Activated T-cell treated with anti-CD3 and anti-CD28 coated beads, Interleukin-2, amount 50 U/mL, for 48 hours (primary cell): ENCODE results near the gene HCN4.
"Not testable (repeated sequence)": the region's sequence is repeated elsewhere in the genome, so short reads cannot be mapped to it uniquely, and the experiment has no call there.

Experiments used
- DNase-seq, 2 experiments: peaks; one replicate each; pipeline ENCODE4 v3.0.0-alpha.2; 2020

The HCN4 gene

GRCh38 chr15:73368301-73369136 is at the start of gene HCN4:
Gene HCN4, minus strand, starts transcription at chr15:73368958. Its CDS starts 688 bp downstream, at chr15:73368270.
- no peak for DNase-seq

DNA sequence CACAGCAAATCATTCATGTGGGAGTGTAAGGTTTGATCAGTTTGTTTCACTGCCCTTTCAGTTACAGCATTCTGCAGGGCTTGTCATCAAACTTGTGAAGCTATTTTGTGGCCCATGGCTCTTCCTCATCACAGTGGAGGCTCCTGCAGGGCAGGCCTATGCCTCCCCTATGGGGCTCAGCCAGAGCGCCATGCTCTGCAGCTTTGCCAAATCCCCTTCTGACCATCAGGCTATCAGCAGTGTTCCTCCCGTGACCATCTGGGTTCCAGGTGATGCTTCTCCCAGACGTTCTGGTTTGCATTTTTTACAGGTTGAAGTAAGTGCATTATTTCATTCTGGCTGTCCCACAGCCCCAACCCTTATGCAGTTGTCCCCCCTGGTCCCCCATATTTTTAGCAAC is 46.1 kb upstream of the HCN4 start:
- no peak for DNase-seq

- DNase-seq: no peak
Measured at GRCh38 chr15:73403171-73403570, 34.4 kb upstream of the HCN4 start.

DNA sequence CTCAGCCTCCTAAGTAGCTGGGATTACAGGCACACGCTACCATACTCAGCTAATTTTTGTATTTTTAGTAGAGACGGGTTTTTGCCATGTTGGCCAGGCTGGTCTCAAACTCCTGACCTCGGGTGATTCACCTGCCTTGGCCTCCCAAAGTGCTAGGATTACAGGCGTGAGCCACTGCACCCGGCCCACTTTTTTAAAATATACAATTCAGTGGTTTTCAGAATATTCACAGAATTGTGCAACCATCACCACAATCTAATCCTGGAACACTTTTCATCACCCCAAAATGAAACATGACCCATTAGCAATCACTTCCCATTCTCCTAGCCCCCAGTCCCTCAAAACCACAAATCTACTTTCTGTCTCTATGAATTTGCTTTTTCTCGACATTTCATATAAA is 31.5 kb upstream of the HCN4 start:
- not testable (repeated sequence) for DNase-seq

GRCh38 chr15:73398861-73399260 is 30.1 kb upstream of the HCN4 start:
- no peak for DNase-seq

GRCh38 chr15:73397461-73397860 is 28.7 kb upstream of the HCN4 start:
- DNase-seq: no peak

DNA sequence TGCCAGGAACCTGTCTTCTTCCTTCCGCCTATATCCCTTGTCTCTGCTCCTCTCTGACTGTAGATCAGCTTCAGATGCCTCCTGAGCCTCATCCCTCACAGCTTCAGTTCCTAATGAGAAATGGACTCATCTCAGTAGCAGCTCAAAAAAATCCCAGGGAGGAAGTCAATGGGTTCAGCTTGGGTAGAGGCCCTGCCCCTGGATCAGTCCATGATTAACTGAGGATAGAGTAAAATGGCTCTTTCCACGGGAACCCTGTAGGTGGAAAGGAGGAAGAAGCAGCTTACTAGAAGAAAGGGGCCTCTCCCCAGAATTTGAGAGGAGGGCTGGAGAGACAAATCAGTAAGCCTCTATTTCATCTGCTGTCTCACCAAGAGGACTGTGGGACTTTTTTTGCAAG is 26.9 kb upstream of the HCN4 start:
- DNase-seq: no peak

- no peak for DNase-seq
Measured at GRCh38 chr15:73394782-73395181, 26.0 kb upstream of the HCN4 start.

DNA sequence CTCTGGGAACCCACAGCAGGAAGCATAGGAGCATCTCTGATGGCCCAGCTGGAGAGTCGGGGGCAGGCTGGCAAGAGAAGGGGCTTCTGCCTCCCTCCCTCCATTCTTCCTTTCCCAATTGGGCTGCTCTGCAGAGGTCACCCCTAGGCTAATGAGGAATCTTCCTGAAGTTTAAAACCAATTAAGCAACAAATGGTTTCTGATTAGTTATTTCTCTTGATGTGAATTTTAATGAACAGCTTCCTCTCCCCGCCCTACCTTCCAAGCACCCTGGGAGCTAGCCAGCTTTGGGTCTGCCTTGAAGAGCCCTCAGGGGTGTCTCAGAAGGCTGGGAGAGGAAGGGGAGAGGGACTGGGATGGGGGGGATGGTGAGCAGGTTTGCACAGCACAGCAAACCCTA is 24.6 kb upstream of the HCN4 start:
- no peak for DNase-seq

DNA sequence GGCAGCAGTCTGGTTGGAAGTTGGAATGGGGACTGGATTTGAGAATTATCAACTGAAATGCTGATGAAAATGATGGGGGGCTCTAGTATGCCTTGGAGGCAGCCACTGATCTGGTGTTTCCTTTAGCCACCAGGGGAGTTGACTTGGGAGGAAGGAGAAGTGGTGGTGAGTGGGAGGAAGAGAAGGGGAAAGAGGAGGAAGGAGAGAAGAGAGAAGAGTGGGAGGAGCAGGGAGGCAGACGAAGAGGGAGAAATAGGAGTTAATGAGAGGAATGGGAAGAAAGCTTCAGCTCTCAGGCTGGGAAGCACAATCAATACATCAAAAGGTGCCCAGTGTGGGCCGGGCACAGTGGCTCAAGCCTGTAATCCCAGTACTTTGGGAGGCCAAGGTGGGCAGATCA is 23.3 kb upstream of the HCN4 start:
- DNase-seq: no peak

DNA sequence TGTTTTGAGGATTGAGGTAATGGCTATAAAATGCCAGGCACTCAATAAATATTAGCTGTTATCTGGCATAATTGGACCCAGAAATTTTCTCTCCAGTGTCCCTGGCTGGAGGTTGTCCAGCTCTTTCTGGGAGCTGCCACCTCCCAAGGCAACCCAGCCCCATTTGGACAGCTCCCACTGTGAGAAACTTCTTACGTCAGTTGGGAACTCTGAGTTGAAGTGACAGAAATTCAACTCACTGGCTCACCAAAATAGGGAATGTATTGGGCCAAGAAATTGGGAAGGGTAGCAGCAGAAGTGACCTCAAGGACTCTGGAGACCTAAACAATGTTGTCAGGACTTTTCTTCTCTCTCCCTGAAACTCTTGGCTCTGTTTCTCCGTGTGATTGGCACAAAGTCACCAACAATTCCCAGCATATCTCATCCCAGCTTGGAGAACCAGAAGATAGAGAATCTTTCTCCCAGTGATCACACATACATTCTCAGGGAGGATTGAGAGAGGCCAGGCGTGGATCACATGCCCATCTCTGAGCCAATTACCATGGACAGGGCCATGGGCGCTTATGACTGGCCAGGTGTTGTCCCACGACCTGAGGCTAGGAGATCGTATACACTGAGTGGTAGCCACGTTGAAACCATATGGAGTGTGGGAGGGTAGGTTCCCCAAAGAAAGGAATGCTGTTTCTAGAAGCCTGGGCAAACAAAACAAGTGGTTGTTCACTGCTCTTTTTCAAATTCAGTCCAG is 22.5 kb upstream of the HCN4 start:
- no peak for DNase-seq

- no peak for DNase-seq
Measured at GRCh38 chr15:73389971-73390544, 21.3 kb upstream of the HCN4 start.

- no peak for DNase-seq
Measured at GRCh38 chr15:73389539-73389938, 20.8 kb upstream of the HCN4 start.

- no peak for DNase-seq
Measured at GRCh38 chr15:73388256-73388781, 19.6 kb upstream of the HCN4 start.

DNA sequence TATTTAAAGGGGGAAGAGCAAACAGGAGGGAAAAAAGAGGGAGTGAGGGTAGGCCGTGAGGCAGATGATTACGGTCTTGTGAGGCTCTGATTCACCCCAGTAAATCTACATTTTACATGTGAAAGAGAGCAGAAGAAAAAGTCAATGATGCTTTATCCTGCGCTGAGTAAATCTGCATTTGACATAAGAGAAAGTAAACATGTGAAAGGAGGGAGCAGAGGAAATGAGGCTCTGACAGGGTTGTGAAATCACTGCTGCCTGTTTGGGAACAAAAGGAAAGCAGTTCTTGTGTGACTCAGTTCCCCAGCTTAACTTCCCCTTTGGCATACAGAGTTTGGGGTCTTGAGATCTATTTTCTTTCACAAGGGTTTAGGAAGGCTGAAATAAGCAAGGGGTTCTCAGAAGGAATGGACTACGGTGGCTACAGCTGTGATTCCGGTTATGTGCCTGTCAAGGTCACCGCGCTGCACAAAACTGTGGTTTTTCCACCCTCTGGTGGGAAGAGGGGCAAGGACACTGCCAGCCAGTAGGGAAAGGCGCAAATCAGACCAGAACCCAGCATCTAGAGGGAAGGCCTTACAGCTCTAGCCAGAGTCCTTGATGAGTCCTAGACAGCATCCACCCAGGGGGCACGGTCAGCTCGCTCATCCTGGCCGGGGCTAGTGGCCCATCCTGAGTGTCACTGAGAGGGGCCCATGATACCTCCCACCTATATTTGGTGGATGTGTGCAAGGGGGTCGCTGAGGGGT is 18.9 kb upstream of the HCN4 start:
- no peak for DNase-seq

DNA sequence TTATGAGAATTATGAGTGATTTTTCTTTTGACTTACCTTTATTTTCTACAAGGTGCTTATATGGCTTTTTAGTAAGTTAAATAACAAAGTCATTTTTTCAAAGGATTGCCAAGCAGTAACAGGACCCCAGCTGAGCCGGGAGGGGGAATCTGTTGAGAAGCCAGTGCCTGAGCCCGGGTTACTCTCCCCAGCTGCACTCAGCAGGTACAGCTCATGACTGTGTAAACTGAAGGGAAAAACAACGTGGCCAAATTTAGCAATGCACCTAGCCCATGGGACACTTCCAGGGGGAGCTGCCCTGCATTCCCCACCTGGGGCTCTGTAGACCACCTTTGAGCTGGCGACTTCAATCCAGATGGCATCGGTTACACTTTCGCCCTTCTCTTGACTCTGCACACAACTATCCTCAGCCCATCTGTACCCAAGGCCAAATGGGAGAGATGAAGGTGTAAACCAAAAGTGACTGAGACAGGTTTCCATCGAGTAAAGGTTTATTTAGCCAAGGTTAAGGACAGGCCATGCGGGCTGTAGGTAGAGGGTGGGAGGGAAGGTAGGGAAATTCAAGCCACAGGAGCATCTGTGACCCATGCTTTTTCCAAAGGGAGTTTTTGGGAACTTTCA is 18.2 kb upstream of the HCN4 start:
- no peak for DNase-seq

- no peak for DNase-seq
Measured at GRCh38 chr15:73386238-73386637, 17.5 kb upstream of the HCN4 start.

GRCh38 chr15:73385205-73385604 is 16.4 kb upstream of the HCN4 start:
- DNase-seq: no peak

DNA sequence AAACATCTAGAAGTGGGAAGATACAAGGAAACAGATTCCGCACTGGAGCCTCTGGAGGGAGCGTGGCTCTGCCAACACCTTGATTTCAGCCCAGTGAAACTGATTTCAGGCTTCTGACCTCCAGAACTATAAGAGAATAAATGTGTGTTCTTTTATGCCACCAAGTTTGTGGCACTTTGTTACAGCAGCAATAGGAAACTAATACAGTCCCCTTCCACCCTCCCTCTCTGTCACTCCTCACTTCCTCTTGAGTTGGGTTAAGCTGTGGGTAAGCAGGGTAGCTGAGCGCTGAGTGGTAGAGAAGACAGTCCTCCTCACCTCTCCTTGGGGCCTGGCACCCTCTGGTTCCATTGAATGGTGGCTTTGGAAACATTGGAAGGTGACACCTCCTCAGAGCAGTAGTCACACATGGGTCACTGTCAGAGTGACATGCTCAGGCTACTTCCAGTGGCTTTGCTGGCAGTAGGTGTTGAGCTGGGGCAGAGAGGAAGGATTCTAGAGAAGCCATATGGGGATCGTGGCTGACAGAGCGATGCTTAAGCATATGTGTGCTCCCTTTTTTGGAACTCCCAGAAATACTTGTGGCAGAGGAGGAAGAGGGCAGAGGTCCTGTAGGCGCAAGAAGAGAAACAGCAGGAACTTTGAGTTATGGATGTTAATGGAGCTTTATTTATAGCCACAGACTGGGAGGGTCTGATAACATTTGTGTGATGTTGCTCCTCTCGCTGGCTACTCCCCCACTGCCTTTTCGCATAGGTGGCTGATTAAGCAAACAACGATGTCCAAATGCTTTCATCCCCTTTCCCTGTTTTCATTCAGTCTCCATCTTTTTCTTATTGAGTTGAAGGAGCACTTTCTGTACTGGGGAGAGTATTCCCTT is 14.8 kb upstream of the HCN4 start:
- no peak for DNase-seq

- no peak for DNase-seq
Measured at GRCh38 chr15:73382115-73382514, 13.4 kb upstream of the HCN4 start.

GRCh38 chr15:73380661-73381060 is 11.9 kb upstream of the HCN4 start:
- DNase-seq: no peak
